HEK293 (cell line): ENCODE data around the gene YIPF4.

Experiments used
- BCL11A ChIP-seq: fragments of 450-650 bp; formaldehyde crosslinking; IDR thresholded peaks from 2 replicates; pipeline ENCODE4 v1.5.1; 2016; ENCODE audit warnings: low read depth, missing biosample characterization, missing genetic modification characterization
- ZBTB11 ChIP-seq: fragments of 450-650 bp; formaldehyde crosslinking; conservative IDR thresholded peaks from 2 replicates; pipeline ENCODE4 v1.5.1; 2016; ENCODE audit warnings: low read depth, missing biosample characterization, missing genetic modification characterization
- ZBTB20 ChIP-seq: fragments of 450-650 bp; formaldehyde crosslinking; IDR thresholded peaks from 2 replicates; pipeline ENCODE4 v1.5.1; 2016; ENCODE audit warnings: missing biosample characterization, missing genetic modification characterization
- ZFP37 ChIP-seq: fragments of 450-650 bp; formaldehyde crosslinking; IDR thresholded peaks from 2 replicates; pipeline ENCODE4 v1.5.1; 2016; ENCODE audit warnings: missing biosample characterization, missing genetic modification characterization
- ZNF169 ChIP-seq: fragments of 450-650 bp; formaldehyde crosslinking; IDR thresholded peaks from 2 replicates; pipeline ENCODE4 v1.5.1; 2016; ENCODE audit warnings: missing biosample characterization, missing genetic modification characterization
- ZNF2 ChIP-seq: fragments of 450-650 bp; formaldehyde crosslinking; IDR thresholded peaks from 2 replicates; pipeline ENCODE4 v1.5.1; 2016; ENCODE audit warnings: missing biosample characterization, missing genetic modification characterization
- ZNF24 ChIP-seq: fragments of 450-650 bp; formaldehyde crosslinking; IDR thresholded peaks from 2 replicates; pipeline ENCODE4 v1.5.1; 2016; ENCODE audit warnings: missing biosample characterization, missing genetic modification characterization
- ZNF311 ChIP-seq: fragments of 450-650 bp; formaldehyde crosslinking; IDR thresholded peaks from 2 replicates; pipeline ENCODE4 v1.5.1; 2017; ENCODE audit warnings: missing biosample characterization, missing genetic modification characterization, borderline replicate concordance
- ZNF324 ChIP-seq: fragments of 450-650 bp; formaldehyde crosslinking; IDR thresholded peaks from 2 replicates; pipeline ENCODE4 v1.5.1; 2016; ENCODE audit warnings: missing biosample characterization, missing genetic modification characterization
- ZNF362 ChIP-seq: fragments of 450-650 bp; formaldehyde crosslinking; IDR thresholded peaks from 2 replicates; pipeline ENCODE4 v1.5.1; 2016; ENCODE audit warnings: missing biosample characterization, missing genetic modification characterization
- ZNF366 ChIP-seq: fragments of 450-650 bp; formaldehyde crosslinking; conservative IDR thresholded peaks from 2 replicates; pipeline ENCODE4 v1.5.1; 2016; ENCODE audit warnings: missing biosample characterization, missing genetic modification characterization
- ZNF404 ChIP-seq: fragments of 450-650 bp; formaldehyde crosslinking; IDR thresholded peaks from 2 replicates; pipeline ENCODE4 v1.5.1; 2017; ENCODE audit warnings: missing biosample characterization, missing genetic modification characterization
- ZNF433 ChIP-seq: fragments of 450-650 bp; formaldehyde crosslinking; IDR thresholded peaks from 2 replicates; pipeline ENCODE4 v1.5.1; 2016; ENCODE audit warnings: missing biosample characterization, missing genetic modification characterization, low read depth
- ZNF514 ChIP-seq: fragments of 450-650 bp; formaldehyde crosslinking; IDR thresholded peaks from 2 replicates; pipeline ENCODE4 v1.5.1; 2016; ENCODE audit warnings: missing biosample characterization, missing genetic modification characterization
- ZNF529 ChIP-seq: fragments of 450-650 bp; formaldehyde crosslinking; IDR thresholded peaks from 2 replicates; pipeline ENCODE4 v1.5.1; 2017; ENCODE audit warnings: missing genetic modification characterization, missing biosample characterization; ENCODE audit not compliant: insufficient replicate concordance
- ZNF830 ChIP-seq: fragments of 450-650 bp; IDR thresholded peaks from 2 replicates; pipeline ENCODE4 v1.5.0; 2018; ENCODE audit warnings: missing biosample characterization, missing genetic modification characterization, low read depth, mild to moderate bottlenecking, moderate library complexity
- ZSCAN30 ChIP-seq: fragments of 450-650 bp; IDR thresholded peaks from 2 replicates; pipeline ENCODE4 v1.5.1; 2018; ENCODE audit warnings: missing biosample characterization, mild to moderate bottlenecking, missing genetic modification characterization, moderate library complexity
- TF ChIP-seq, protein P1 (sequence below): fragments of 450-650 bp; formaldehyde crosslinking; IDR thresholded peaks from 2 replicates; pipeline ENCODE4 v1.5.1; 2016; ENCODE audit warnings: missing biosample characterization, missing genetic modification characterization
- TF ChIP-seq, protein P2 (sequence below): fragments of 450-650 bp; formaldehyde crosslinking; IDR thresholded peaks from 2 replicates; pipeline ENCODE4 v1.5.1; 2016; ENCODE audit warnings: missing biosample characterization, missing genetic modification characterization, low read depth
- TF ChIP-seq, protein P3 (sequence below): fragments of 450-650 bp; formaldehyde crosslinking; IDR thresholded peaks from 2 replicates; pipeline ENCODE4 v1.5.1; 2016; ENCODE audit warnings: missing biosample characterization, missing genetic modification characterization
- TF ChIP-seq, protein P4 (sequence below): fragments of 450-650 bp; formaldehyde crosslinking; IDR thresholded peaks from 2 replicates; pipeline ENCODE4 v1.5.1; 2017; ENCODE audit warnings: missing biosample characterization, missing genetic modification characterization
- TF ChIP-seq, protein P5 (sequence below): fragments of 450-650 bp; formaldehyde crosslinking; IDR thresholded peaks from 2 replicates; pipeline ENCODE4 v1.5.1; 2016; ENCODE audit warnings: missing biosample characterization, missing genetic modification characterization

The YIPF4 gene

GRCh38 chr2:32356681-32357317 lies 79.1 kb downstream of the YIPF4 start, which contains the start of gene BIRC6 (continued):
- TF ChIP-seq, protein P1, sequence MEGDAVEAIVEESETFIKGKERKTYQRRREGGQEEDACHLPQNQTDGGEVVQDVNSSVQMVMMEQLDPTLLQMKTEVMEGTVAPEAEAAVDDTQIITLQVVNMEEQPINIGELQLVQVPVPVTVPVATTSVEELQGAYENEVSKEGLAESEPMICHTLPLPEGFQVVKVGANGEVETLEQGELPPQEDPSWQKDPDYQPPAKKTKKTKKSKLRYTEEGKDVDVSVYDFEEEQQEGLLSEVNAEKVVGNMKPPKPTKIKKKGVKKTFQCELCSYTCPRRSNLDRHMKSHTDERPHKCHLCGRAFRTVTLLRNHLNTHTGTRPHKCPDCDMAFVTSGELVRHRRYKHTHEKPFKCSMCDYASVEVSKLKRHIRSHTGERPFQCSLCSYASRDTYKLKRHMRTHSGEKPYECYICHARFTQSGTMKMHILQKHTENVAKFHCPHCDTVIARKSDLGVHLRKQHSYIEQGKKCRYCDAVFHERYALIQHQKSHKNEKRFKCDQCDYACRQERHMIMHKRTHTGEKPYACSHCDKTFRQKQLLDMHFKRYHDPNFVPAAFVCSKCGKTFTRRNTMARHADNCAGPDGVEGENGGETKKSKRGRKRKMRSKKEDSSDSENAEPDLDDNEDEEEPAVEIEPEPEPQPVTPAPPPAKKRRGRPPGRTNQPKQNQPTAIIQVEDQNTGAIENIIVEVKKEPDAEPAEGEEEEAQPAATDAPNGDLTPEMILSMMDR (tag by site-specific recombination), result no peak
- TF ChIP-seq, protein P2, sequence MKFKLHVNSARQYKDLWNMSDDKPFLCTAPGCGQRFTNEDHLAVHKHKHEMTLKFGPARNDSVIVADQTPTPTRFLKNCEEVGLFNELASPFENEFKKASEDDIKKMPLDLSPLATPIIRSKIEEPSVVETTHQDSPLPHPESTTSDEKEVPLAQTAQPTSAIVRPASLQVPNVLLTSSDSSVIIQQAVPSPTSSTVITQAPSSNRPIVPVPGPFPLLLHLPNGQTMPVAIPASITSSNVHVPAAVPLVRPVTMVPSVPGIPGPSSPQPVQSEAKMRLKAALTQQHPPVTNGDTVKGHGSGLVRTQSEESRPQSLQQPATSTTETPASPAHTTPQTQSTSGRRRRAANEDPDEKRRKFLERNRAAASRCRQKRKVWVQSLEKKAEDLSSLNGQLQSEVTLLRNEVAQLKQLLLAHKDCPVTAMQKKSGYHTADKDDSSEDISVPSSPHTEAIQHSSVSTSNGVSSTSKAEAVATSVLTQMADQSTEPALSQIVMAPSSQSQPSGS (tag by site-specific recombination), result no peak
- TF ChIP-seq ZBTB11 (tag by site-specific recombination) (peak; percentile 97), ZNF311 (tag by site-specific recombination) (no peak), ZNF324 (tag by site-specific recombination) (no peak), ZNF433 (tag by site-specific recombination) (no peak), ZNF366 (tag by site-specific recombination) (no peak), ZNF529 (no peak), ZSCAN30 (tag by site-specific recombination) (0 out of 2 replicates have a peak, but pooled peaks have one; percentile 57), ZFP37 (tag by site-specific recombination) (0 out of 2 replicates have a peak, but pooled peaks have one; percentile 74), ZNF830 (tag by site-specific recombination) (no peak), ZNF2 (tag by site-specific recombination) (peak; percentile 56; the same call in 1 of the 2 replicates), ZNF169 (tag by site-specific recombination) (no peak), ZBTB20 (tag by site-specific recombination) (peak; percentile 82; the same call in 1 of the 2 replicates), ZNF24 (no peak), ZNF514 (no peak), BCL11A (peak; percentile 19), ZNF362 (no peak), ZNF404 (tag by site-specific recombination) (no peak)
- TF ChIP-seq, protein P3, sequence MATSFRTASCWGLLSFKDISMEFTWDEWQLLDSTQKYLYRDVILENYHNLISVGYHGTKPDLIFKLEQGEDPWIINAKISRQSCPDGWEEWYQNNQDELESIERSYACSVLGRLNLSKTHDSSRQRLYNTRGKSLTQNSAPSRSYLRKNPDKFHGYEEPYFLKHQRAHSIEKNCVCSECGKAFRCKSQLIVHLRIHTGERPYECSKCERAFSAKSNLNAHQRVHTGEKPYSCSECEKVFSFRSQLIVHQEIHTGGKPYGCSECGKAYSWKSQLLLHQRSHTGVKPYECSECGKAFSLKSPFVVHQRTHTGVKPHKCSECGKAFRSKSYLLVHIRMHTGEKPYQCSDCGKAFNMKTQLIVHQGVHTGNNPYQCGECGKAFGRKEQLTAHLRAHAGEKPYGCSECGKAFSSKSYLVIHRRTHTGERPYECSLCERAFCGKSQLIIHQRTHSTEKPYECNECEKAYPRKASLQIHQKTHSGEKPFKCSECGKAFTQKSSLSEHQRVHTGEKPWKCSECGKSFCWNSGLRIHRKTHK (tag by site-specific recombination), result no peak
- TF ChIP-seq, protein P4, sequence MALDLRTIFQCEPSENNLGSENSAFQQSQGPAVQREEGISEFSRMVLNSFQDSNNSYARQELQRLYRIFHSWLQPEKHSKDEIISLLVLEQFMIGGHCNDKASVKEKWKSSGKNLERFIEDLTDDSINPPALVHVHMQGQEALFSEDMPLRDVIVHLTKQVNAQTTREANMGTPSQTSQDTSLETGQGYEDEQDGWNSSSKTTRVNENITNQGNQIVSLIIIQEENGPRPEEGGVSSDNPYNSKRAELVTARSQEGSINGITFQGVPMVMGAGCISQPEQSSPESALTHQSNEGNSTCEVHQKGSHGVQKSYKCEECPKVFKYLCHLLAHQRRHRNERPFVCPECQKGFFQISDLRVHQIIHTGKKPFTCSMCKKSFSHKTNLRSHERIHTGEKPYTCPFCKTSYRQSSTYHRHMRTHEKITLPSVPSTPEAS (tag by site-specific recombination), result no peak
- TF ChIP-seq, protein P5, sequence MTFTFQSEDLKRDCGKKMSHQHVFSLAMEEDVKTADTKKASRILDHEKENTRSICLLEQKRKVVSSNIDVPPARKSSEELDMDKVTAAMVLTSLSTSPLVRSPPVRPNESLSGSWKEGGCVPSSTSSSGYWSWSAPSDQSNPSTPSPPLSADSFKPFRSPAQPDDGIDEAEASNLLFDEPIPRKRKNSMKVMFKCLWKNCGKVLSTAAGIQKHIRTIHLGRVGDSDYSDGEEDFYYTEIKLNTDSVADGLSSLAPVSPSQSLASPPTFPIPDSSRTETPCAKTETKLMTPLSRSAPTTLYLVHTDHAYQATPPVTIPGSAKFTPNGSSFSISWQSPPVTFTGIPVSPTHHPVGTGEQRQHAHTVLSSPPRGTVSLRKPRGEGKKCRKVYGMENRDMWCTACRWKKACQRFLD (tag by site-specific recombination), result no peak
- TF ChIP-seq, all 188 proteins: peak for 45
